COLO668 (cell line): ENCODE results near the gene AAGAB.

Source experiments
- DNase-seq: peaks from one replicate; lab custom pipeline; 2025; ENCODE audit not compliant: unreplicated experiment; lab: John Stamatoyannopoulos, UW

AAGAB gene

GRCh38 chr15:67189326-67190051 lies 65.0 kb downstream of the AAGAB start:
- DNase-seq: no peak

DNA sequence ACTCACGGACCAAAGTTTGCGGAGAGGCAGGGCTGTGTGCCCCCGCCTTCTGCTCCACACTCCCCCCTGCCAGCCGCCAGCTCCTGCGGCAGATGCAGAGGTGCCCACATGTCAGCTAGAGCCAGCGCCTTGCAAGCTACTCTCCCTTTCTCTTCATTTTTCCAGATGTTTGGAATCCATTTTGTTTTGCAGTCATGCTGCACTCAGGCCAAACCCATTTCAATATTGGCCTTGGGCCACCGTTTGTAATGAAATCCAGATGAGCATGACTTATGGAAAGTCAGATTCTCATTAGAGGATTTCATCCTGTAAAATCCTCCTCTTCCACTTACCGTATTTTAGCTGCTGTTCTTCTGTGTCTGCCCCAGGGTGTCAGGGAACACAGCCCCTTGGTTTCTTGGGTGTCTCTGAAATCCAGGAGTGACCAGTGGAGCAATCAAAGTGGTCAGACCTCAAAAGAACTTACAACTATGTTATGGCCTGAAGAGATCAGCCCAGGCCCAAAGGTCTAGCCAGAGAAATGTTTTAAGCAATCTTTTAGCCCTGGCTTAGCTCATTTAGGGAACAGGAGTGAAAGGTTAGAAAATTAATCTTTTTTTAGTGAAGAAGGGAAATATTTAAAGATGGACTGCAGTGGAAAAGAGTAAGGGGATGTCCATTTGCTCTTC lies 65.8 kb downstream of the AAGAB start:
- DNase-seq: no peak

DNA sequence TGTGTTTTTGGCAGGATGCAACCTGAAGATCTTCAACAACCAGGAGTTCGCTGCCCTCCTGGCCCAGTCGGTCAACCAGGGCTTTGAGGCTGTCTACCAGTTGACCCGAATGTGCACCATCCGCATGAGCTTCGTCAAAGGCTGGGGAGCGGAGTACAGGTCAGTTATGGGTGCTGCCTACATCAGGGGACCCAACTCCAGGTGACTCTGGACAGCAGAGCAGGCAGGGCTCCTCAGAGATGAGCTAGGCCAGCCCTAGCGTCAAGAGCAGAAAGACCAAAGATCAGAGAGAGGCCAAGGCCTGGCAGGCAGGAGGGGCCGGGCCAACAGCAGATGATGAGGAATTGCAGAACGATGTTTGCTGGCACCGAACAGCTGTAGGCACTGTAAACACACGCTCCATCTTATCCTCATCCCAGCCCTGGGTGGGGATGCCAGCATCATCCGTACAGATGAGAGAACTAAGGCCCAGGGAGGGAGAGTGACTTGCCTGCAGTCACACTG lies 67.1 kb downstream of the AAGAB start:
- no peak for DNase-seq

DNA sequence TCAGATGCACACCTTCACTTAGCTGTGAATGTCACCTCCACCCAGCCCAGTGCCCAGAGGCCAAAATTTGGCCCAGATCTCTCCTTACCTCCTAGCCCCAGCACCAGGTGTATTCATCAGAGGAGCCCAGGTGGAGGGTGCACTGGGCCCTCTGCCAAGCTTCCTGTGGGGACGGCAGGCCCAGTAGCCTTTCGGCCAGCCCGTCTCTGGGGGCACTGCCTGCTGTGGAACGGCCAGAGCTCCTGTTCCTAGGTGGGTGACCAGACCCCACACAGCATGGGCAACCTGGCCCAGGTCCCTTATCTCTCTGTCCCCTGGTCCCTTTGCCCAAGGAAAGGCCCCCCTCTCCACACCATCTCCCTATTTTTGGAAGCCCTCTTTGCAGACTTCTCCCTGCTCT lies 67.8 kb downstream of the AAGAB start:
- DNase-seq: peak; percentile 32

GRCh38 chr15:67186226-67186649 lies 68.2 kb downstream of the AAGAB start:
- DNase-seq: no peak

DNA sequence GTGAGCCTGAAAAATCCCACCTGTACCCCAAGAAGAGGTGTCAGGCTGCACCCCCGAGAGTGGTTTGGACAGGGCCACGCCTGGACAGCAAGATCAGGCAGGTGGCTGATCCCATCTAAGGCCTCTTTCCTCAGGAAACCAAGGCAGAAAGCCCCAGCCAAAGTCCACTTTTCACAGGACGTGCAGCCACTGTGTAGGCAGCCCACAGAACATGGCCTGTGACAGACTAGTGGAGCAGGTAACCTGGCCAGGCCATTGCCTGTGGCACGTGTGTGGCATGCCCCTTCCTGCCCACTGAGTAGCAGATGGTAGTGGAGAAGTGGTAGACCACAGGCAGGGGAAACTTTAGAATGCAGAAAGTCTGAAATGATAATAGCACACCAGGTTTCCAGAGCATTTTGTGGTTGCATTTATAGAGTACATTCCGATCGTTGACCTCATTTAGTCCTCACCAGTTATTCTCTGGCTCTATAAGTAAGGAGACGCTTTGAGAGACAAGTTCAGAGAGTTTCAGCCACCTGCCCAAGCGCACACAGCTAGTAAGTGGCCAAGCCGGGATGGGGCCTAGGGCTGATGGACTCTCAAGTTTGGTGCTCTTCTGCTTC lies 68.7 kb downstream of the AAGAB start:
- DNase-seq: no peak

DNA sequence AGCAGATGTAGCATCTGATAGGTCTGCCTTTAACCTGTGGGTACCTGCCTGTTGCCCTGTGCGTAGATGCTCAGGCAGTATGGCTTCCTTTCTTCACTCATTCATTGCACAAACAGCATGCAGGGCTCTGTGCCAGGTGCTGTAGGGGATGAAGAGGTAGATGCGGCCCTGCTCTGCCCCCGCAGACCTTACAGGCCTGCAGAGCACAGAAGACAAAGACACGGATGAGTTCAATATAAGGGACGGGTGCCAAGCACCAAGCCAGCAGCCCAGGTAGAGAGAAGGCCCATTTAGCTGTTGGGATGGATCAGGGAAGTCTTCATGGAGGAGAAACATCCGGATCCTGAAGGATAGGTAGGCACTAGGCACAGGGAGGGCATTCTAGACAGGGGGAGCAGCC lies 69.4 kb downstream of the AAGAB start:
- no peak for DNase-seq

GRCh38 chr15:67184208-67184925 lies 70.1 kb downstream of the AAGAB start:
- no peak for DNase-seq

DNA sequence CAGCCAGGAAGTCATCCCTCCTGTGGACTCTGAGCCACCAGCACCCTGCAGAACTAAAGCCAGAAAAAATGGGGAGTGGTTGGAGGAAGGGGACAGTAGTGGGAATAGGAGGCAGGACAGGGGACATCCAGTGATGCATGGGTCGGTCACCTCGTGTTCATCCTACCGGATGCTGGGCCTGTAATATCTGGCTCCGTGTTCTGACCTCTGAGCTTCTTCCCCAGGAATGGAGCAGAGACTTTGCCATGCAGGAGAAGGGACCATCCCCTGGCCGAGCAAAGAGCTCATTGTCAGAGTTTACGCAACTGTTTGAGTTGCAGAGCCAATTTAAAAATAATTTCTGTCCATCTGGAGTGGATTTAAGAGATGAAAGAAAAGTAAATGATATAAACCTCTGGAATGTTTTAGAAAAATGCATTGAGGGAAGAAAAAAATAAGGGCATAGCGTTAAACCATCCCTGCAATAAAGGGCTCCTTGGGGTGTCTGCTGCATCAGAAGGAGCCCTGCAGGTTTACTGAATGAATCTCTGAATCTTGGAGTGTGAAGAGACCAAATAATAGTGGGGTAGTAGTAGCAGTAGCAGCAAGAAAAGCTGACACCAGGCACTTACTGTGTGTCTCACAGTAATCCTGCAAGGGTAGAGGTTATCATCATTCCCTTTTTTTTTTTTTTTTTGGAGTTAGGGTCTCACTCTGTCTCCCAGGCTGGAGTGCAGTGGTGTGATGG lies 70.9 kb downstream of the AAGAB start:
- DNase-seq: no peak

GRCh38 chr15:67181221-67181639 lies 73.2 kb downstream of the AAGAB start:
- no peak for DNase-seq

- no peak for DNase-seq
These were observed 73.8 kb downstream of the AAGAB start for GRCh38 chr15:67180514-67181191.

- DNase-seq: no peak
These were observed 74.4 kb downstream of the AAGAB start for GRCh38 chr15:67180035-67180434.

DNA sequence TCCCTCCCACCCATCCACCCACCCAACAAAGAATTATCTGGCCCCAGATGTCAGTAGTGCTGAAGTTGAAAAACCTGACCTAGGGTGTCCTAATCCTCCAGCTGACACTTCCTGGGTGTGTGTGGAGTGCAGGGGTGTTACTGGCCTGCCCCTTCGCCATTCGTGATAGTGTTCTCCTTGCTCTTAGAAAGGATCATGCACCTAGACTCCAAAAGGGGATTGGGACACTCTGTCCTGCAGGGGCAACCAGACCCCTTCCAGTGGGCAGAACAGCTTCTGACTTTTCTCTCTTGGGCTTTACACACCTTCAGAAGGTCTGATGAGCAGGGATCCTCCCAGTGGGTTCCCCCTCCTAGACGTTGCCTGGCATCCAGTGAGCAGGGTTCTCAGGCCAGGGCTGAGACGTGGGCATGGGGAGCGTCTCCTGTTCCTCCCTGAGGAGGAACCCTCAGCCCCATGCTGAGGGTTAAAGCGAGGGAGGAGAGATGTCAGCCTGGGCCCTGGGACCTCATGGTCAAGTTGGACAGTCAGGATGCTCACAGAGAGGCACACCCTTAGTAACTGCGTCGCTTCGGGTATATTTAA lies 75.0 kb downstream of the AAGAB start:
- no peak for DNase-seq

DNA sequence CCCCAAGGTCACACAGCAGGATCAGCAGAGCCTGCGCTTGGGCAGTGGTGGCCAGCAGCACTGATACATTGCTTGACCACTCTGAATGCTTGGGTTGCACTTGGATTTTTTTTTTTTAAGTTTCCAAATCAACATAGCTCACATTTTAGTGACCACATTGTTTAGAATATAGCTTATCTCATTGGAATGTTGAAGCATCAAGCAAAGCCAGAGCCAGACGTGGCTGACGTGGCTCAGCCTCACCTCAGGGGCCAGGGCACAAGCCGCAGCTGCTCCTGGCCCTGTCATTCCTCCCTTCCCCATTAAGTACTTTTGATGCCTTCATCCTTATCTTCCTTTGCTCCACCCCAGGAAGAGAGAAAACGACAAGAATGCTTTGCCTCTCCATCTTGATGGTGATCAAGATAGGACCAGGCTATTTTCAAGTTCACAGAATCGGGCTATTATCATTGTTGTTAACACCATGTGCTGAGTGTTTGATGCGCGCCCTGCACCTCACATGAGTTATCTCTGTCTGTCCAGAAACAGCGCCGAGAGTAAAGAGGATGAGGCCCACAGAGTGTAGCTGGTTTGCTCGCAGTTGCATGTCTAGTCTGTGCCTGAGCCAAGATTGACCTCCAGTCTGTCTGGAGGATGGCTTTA lies 75.8 kb downstream of the AAGAB start:
- DNase-seq: no peak

DNA sequence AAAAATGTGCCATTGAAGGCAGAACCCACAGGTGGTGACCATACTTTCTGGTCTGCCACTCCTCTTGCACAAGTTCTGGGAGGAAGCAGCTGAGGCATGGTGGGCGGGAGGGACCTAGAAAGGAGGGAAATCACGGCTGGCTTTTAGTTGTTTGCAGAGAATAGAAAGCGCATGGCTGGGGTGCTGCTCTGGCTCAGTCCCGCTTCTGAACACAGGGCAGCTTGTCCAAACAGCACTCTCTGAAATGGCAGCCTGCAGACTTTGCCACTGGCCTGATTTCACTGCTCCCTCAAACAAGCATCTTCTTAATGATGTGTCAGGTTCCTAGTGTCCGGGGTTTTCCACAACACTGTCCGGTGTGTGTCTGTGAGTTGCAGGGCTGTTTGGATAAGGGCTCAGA lies 76.7 kb downstream of the AAGAB start:
- no peak for DNase-seq

GRCh38 chr15:67176195-67176971 lies 78.1 kb downstream of the AAGAB start:
- peak; percentile 31 for DNase-seq

- DNase-seq: no peak
These were observed 78.8 kb downstream of the AAGAB start for GRCh38 chr15:67175643-67176071.

- peak; percentile 72 for DNase-seq
These were observed 79.4 kb downstream of the AAGAB start for GRCh38 chr15:67174864-67175573.
